ENCODE measurements around the gene OR8B2. TPM values are rescaled to one million over a fixed set of nuclear protein-coding genes. Genes with fewer than 3 reads are reported as not detected.
"Not testable (repeated sequence)": the region's sequence is repeated elsewhere in the genome, so short reads cannot be mapped to it uniquely, and the experiment has no call there.

OR8B2 gene
- total RNA-seq, 1 donor from 2014 or later, result not detected

- Histone ChIP-seq H3K36me3 (ENCODE audit: control insufficient read depth, insufficient read depth, low read length) (no peaks in the 10 kb centered on the region), H3K4me3 (ENCODE audit: low read depth, low read length) (no peak overlapping the region), H3K27me3 (ENCODE audit: control insufficient read depth, insufficient read depth, low read length) (peaks cover 1% of the 10 kb centered on the region)
- FAIRE-seq, result no peak
- DNase-seq (ENCODE audit: low read depth), result no peak
- no peak for TF ChIP-seq CTCF (IDR thresholded peaks at IDR 0.05; ENCODE audit: insufficient read depth, low read length, severe bottlenecking)
Observed at GRCh38 chr11:124409906-124410305, 25.6 kb upstream of the OR8B2 start.

DNA sequence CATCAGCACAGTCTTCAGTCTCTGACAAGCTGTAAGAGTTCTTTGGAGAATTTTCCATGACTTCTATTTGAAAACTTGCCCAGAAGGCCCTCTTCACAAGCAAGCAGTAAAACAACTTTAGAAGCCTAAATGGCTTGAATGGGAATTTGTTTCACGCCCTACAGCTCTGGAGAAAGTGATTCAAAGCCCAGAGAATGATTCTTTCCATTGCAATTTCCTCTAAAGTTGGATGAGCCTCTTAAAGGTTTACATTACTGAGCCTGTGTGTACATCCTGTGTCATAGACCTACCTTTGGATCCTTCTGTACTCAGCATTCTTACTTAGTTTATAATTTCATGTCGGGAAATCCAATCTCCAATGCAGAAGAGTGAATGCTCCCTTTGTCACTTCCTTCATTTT lies 21.3 kb upstream of the OR8B2 start:
- Histone ChIP-seq H3K36me3 (ENCODE audit: control insufficient read depth, insufficient read depth, low read length) (no peaks in the 10 kb centered on the region), H3K27me3 (ENCODE audit: control insufficient read depth, insufficient read depth, low read length) (peaks cover 1% of the 10 kb centered on the region), H3K4me3 (ENCODE audit: low read depth, low read length) (no peak overlapping the region)
- FAIRE-seq, result no peak
- DNase-seq (ENCODE audit: low read depth), result peak; percentile 57
- no peak for TF ChIP-seq CTCF (IDR thresholded peaks at IDR 0.05; ENCODE audit: insufficient read depth, low read length, severe bottlenecking)

GRCh38 chr11:124403186-124403585 lies 18.9 kb upstream of the OR8B2 start:
- H3K4me3 ChIP-seq (ENCODE audit: low read depth, low read length); H3K36me3 ChIP-seq (ENCODE audit: control insufficient read depth, insufficient read depth, low read length); DNase-seq (ENCODE audit: low read depth); FAIRE-seq; H3K27me3 ChIP-seq (ENCODE audit: control insufficient read depth, insufficient read depth, low read length): not testable (repeated sequence)

DNA sequence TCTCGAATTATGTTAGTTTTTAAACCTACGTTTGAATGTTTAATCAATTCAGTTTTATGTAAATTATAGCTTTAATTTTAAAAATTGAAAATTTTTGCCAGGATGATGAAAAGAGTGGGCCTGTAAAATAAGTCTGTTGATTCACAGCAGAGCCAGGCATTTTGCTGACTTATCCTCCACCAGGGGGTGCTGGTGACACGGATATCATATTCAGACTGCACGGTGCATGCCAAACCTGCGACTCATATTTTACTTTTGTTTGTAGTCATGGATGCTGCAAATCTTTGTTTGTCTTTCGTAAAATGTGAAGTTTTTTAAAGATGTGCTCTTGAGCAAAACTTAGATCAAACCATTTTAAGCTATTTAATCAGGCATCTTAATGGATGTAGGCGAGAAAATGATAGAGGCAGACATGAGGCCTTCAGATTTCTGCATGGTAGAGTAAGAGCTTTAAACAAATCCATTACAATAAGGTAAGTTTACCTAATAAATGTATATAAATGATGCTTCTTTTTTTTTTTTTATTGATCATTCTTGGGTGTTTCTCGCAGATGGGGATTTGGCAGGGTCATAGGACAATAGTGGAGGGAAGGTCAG lies 18.1 kb upstream of the OR8B2 start:
- Histone ChIP-seq H3K4me3 (ENCODE audit: low read depth, low read length) (no peak overlapping the region), H3K27me3 (ENCODE audit: control insufficient read depth, insufficient read depth, low read length) (peaks cover 1% of the 10 kb centered on the region), H3K36me3 (ENCODE audit: control insufficient read depth, insufficient read depth, low read length) (no peaks in the 10 kb centered on the region)
- no peak for FAIRE-seq
- TF ChIP-seq CTCF (IDR thresholded peaks at IDR 0.05; ENCODE audit: insufficient read depth, low read length, severe bottlenecking), result peak; percentile 75
- peak; percentile 86 for DNase-seq (ENCODE audit: low read depth)

DNA sequence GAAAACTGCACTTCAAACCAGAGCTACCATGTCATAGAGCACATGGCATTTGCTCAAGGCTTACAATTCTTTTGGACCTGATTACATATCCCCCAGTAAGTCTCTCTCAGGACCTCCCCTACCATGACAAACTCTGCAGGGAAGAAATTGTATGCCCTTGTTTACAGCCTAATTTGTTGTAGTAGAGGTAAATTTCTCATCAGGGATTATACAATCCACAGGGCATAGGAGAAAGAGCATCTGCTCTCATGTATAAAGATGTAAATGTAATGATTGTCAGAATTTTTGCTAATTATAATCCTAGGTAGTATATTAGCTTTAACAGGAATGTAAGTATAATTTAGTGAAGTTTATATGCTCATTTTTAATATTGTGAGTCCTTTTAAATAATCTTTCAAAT lies 14.6 kb upstream of the OR8B2 start, which contains the start of gene OR8B3:
OR8B3 (minus strand) TSS at position 101 of the 400 bp plus-strand sequence. CDS start 1,673 bp downstream, outside the sequence.
- DNase-seq (ENCODE audit: low read depth) (no peak), FAIRE-seq (no peak)
- Histone ChIP-seq H3K27me3 (ENCODE audit: control insufficient read depth, insufficient read depth, low read length) (no peaks in the 10 kb centered on the region), H3K4me3 (ENCODE audit: low read depth, low read length) (no peak within 1 kb of the TSS), H3K36me3 (ENCODE audit: control insufficient read depth, insufficient read depth, low read length) (no peaks in the 10 kb centered on the region)
- no peak for TF ChIP-seq CTCF (IDR thresholded peaks at IDR 0.05; ENCODE audit: insufficient read depth, low read length, severe bottlenecking)

GRCh38 chr11:124396847-124397246 lies 12.5 kb upstream of the OR8B2 start:
- not testable (repeated sequence) for DNase-seq (ENCODE audit: low read depth); H3K36me3 ChIP-seq (ENCODE audit: control insufficient read depth, insufficient read depth, low read length); H3K4me3 ChIP-seq (ENCODE audit: low read depth, low read length); H3K27me3 ChIP-seq (ENCODE audit: control insufficient read depth, insufficient read depth, low read length)
- FAIRE-seq, result peak; percentile 55

DNA sequence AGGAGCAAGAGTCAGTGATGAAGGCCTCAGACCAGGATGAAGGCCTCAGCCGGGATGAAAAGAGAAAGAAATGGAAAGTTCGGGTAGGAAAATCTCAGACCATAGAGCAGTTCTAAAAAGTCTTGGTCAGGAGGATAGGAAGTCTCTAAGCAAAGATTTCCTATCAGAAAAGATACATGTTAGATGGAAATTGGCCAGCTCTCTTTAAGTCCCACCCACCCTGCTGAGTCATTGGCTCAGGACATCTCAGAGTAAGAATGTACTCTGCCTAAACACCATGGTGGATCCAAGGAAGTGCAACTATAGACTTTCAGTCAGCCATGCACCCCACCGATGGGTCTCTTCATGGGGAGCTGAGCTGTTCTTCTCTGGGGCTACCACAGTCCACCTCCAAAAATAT lies 10.1 kb upstream of the OR8B2 start:
- H3K27me3 ChIP-seq (ENCODE audit: control insufficient read depth, insufficient read depth, low read length), result no peaks in the 10 kb centered on the region
- H3K4me3 ChIP-seq (ENCODE audit: low read depth, low read length), result no peak overlapping the region
- H3K36me3 ChIP-seq (ENCODE audit: control insufficient read depth, insufficient read depth, low read length), result no peaks in the 10 kb centered on the region
- DNase-seq (ENCODE audit: low read depth), result peak; percentile 34
- TF ChIP-seq CTCF (IDR thresholded peaks at IDR 0.05; ENCODE audit: insufficient read depth, low read length, severe bottlenecking), result no peak
- FAIRE-seq, result no peak

DNA sequence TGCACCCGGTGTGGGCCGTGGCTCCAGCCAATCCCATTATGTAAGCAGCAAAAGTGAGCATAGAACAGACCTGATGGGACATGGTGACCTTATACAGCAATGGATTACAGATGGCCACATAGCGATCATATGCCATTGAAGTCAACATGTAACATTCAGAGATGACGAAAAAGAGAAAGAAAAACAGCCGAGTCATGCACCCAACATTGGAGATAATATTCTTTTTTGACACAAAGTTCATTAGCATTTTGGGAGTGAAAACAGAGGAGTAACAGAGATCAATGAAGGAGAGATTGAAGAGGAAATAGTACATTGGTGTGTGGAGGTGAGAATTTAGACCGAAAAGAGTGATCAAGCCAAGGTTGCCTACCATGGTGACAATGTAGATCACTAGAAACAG lies 1.4 kb downstream of the OR8B2 start:
- H3K4me3 ChIP-seq (ENCODE audit: low read depth, low read length); FAIRE-seq; DNase-seq (ENCODE audit: low read depth); H3K27me3 ChIP-seq (ENCODE audit: control insufficient read depth, insufficient read depth, low read length); H3K36me3 ChIP-seq (ENCODE audit: control insufficient read depth, insufficient read depth, low read length): not testable (repeated sequence)

Measured in bronchial epithelial cell (primary cell).